CD8-positive, alpha-beta memory T cell (primary cell): ENCODE results near the gene BFSP2. TPM values are rescaled to one million over a fixed set of nuclear protein-coding genes. Genes with fewer than 3 reads are reported as not detected.
A peak's percentile ranks its signal among the peaks of the same experiment; 100 is the strongest.

Source experiments
- CTCF ChIA-PET: fragments of 350-600 bp; sonication (Branson Sonifier 250); formaldehyde crosslinking; loops from one replicate; lab custom pipeline; 2021; ENCODE audit warnings: antibody characterized with exemption; lab: Charles Lee
- POLR2A ChIA-PET: fragments of 350-600 bp; sonication (Branson Sonifier 250); formaldehyde crosslinking; loops from one replicate; lab custom pipeline; 2021; ENCODE audit warnings: antibody characterized with exemption; lab: Charles Lee
- DNase-seq, 5 donors: peaks; one replicate each; pipeline versions ENCODE4 v3.0.0 to v3.0.0-alpha.2; 2020 to 2022; ENCODE audit warnings: mixed read lengths in 1 of 5
- H3K27ac ChIP-seq: one replicate; pipeline ENCODE4 v1.7.0; 2013; ENCODE audit warnings: low read depth, mild to moderate bottlenecking, low read length, moderate library complexity
- H3K27me3 ChIP-seq: 2 replicates; pipeline ENCODE4 v1.7.0; 2013; ENCODE audit warnings: low read length, mild to moderate bottlenecking; ENCODE audit not compliant: insufficient read depth, poor library complexity, severe bottlenecking
- H3K36me3 ChIP-seq: 2 replicates; pipeline ENCODE4 v1.7.0; 2013; ENCODE audit warnings: mild to moderate bottlenecking, low read length, moderate library complexity; ENCODE audit not compliant: insufficient read depth
- H3K4me1 ChIP-seq: 2 replicates; pipeline ENCODE4 v1.7.0; 2013; ENCODE audit warnings: mild to moderate bottlenecking, low read length, moderate library complexity; ENCODE audit not compliant: insufficient read depth
- H3K4me3 ChIP-seq: 2 replicates; pipeline ENCODE4 v1.7.0; 2013; ENCODE audit warnings: mild to moderate bottlenecking, low read length
- H3K9me3 ChIP-seq: 2 replicates; pipeline ENCODE4 v1.7.0; 2013; ENCODE audit warnings: mild to moderate bottlenecking, low read length
- H3K27ac Mint-ChIP-seq, 8 donors: one replicate each; pipeline ENCODE4 v1.8.0; 2020 to 2021; ENCODE audit warnings: mixed read lengths in 8 of 8, mild to moderate bottlenecking in 6 of 8, inconsistent platforms in 3 of 8, moderate library complexity in 3 of 8
- H3K27me3 Mint-ChIP-seq, 2 donors: one replicate each; pipeline ENCODE4 v1.8.0; 2020 to 2021; ENCODE audit warnings: mixed read lengths in 2 of 2, mild to moderate bottlenecking in 1 of 2, moderate library complexity in 1 of 2
- H3K36me3 Mint-ChIP-seq, 3 donors: one replicate each; pipeline ENCODE4 v1.8.0; 2020 to 2021; ENCODE audit warnings: mixed read lengths in 3 of 3, inconsistent platforms in 1 of 3, mild to moderate bottlenecking in 1 of 3
- H3K4me1 Mint-ChIP-seq, 3 donors: one replicate each; pipeline ENCODE4 v1.8.0; 2020 to 2021; ENCODE audit warnings: mixed read lengths in 3 of 3, inconsistent platforms in 1 of 3, mild to moderate bottlenecking in 1 of 3
- H3K4me3 Mint-ChIP-seq, 7 donors: one replicate each; pipeline ENCODE4 v1.8.0; 2020 to 2021; ENCODE audit warnings: mixed read lengths in 7 of 7, mild to moderate bottlenecking in 6 of 7, moderate library complexity in 4 of 7, inconsistent platforms in 2 of 7
- H3K9me3 Mint-ChIP-seq, 5 donors: one replicate each; pipeline ENCODE4 v1.8.0; 2020 to 2022; ENCODE audit warnings: mixed read lengths in 5 of 5, mild to moderate bottlenecking in 3 of 5, moderate library complexity in 2 of 5, inconsistent platforms in 1 of 5
- polyA plus RNA-seq: library from polyadenylated mRNA; unstranded; fragments of 300-500 nt; fragmentation: Illumina TruSeq; gene quantifications from one replicate; pipeline ENCODE4 v1.2.3, GENCODE V29; 2021
- total RNA-seq, 2 experiments: library from RNA; stranded (reverse); gene quantifications; one replicate each; pipeline ENCODE4 v1.2.3, GENCODE V29; 2021

The BFSP2 gene, protein sequence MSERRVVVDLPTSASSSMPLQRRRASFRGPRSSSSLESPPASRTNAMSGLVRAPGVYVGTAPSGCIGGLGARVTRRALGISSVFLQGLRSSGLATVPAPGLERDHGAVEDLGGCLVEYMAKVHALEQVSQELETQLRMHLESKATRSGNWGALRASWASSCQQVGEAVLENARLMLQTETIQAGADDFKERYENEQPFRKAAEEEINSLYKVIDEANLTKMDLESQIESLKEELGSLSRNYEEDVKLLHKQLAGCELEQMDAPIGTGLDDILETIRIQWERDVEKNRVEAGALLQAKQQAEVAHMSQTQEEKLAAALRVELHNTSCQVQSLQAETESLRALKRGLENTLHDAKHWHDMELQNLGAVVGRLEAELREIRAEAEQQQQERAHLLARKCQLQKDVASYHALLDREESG
- not detected for total RNA-seq
- polyA plus RNA-seq, result 0.82 TPM

DNA sequence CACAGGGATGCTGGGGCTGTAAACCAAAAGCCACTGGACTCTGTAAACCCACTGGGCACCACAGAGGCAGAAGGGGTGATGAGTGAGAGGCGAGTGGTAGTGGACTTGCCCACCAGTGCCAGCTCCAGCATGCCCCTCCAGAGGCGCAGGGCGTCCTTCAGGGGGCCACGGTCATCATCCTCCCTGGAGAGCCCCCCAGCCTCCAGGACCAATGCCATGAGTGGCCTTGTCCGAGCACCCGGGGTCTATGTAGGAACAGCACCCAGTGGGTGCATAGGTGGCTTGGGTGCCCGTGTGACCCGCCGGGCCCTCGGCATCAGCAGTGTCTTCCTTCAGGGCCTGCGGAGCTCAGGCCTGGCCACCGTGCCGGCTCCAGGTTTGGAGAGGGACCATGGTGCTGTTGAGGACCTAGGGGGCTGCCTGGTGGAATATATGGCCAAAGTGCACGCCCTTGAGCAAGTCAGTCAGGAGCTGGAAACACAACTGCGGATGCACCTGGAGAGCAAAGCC lies at the start of gene BFSP2:
Gene BFSP2 (plus strand): TSS at position 51 of the 510 bp plus-strand sequence. CDS start 28 bp downstream, at position 79.
- H3K4me1 ChIP-seq, result no peaks in the 10 kb centered on the region
- POLR2A ChIA-PET, result no interaction called here
- peaks cover 0 to 3% (median 0%) of the 10 kb centered on the region in 3 donors for H3K4me1 Mint-ChIP-seq
- H3K27me3 Mint-ChIP-seq, result peaks cover 0 to 3% of the 10 kb centered on the region in 2 donors
- no peak for DNase-seq
- H3K27ac Mint-ChIP-seq, result peak within 1 kb of the TSS in 1 of 8 donors; percentile 7
- H3K9me3 ChIP-seq, result no peaks in the 10 kb centered on the region
- CTCF ChIA-PET, result no interaction called here
- H3K27me3 ChIP-seq, result no peaks in the 10 kb centered on the region
- no peaks in the 10 kb centered on the region for H3K9me3 Mint-ChIP-seq
- H3K4me3 ChIP-seq, result no peak within 1 kb of the TSS
- H3K4me3 Mint-ChIP-seq, result no peak within 1 kb of the TSS
- H3K27ac ChIP-seq, result no peak within 1 kb of the TSS
- no peaks in the 10 kb centered on the region for H3K36me3 Mint-ChIP-seq
- H3K36me3 ChIP-seq, result no peaks in the 10 kb centered on the region

DNA sequence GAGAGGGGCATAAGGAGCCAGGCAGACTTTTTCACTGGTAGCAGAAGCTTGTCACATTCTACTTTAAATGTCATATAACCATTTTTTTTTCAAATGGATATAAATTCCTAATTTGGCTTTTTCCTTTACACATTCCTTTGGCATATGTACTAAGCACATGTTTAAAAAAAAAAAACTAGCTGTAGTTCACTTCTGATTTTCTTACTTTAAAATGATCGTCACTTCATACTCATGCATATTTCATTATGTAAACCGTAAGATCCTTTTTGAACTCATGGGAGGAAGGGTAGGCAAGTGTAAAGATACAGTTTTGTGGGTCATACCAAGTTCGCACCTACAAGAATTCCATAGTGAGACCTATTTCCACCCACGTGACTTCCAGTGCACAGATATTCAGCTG lies 45.1 kb upstream of the BFSP2 start:
- Mint-ChIP-seq H3K4me1 (no peaks in the 10 kb centered on the region), H3K9me3 (peaks cover 0 to 8% (median 5%) of the 10 kb centered on the region in 5 donors), H3K4me3 (no peak overlapping the region), H3K36me3 (no peaks in the 10 kb centered on the region), H3K27ac (no peak overlapping the region), H3K27me3 (peaks cover 0 to 8% of the 10 kb centered on the region in 2 donors)
- no peaks in the 10 kb centered on the region for H3K27me3 ChIP-seq
- no peaks in the 10 kb centered on the region for H3K4me1 ChIP-seq
- CTCF ChIA-PET, result no interaction called here
- no peaks in the 10 kb centered on the region for H3K36me3 ChIP-seq
- no peak overlapping the region for H3K27ac ChIP-seq
- no peaks in the 10 kb centered on the region for H3K9me3 ChIP-seq
- H3K4me3 ChIP-seq, result no peak overlapping the region
- no peak for DNase-seq
- POLR2A ChIA-PET, result no interaction called here

DNA sequence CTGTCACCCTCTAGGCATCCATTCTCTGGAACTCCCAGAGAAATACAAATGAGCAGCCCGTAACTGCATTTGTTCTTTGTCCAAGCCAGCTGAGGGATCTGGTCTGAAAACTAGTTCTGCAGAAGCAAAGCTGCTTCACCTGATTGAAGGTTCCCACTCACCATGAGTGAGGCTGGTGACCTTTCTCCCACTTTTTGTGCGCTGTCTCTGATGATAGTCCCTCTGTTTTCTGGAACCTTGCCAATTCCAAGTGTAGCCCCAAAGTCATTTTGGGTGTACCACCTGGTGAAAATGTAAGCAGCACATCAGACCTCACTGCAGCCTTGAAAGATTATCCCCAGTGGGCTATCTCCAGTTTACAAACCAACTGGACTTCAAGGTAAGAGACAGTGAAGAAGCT lies 39.4 kb upstream of the BFSP2 start:
- no peak overlapping the region for H3K4me3 Mint-ChIP-seq
- peaks cover 0 to 8% (median 3%) of the 10 kb centered on the region in 5 donors for H3K9me3 Mint-ChIP-seq
- H3K27me3 ChIP-seq, result no peaks in the 10 kb centered on the region
- no peak overlapping the region for H3K4me3 ChIP-seq
- H3K36me3 ChIP-seq, result no peaks in the 10 kb centered on the region
- H3K27me3 Mint-ChIP-seq, result peaks cover 3 to 6% of the 10 kb centered on the region in 2 donors
- H3K27ac ChIP-seq, result no peak overlapping the region
- no peaks in the 10 kb centered on the region for H3K4me1 ChIP-seq
- no peak overlapping the region for H3K27ac Mint-ChIP-seq
- no peak for DNase-seq
- CTCF ChIA-PET, result no interaction called here
- POLR2A ChIA-PET, result no interaction called here
- no peaks in the 10 kb centered on the region for H3K36me3 Mint-ChIP-seq
- H3K4me1 Mint-ChIP-seq, result peaks cover 0 to 11% (median 0%) of the 10 kb centered on the region in 3 donors
- H3K9me3 ChIP-seq, result no peaks in the 10 kb centered on the region

DNA sequence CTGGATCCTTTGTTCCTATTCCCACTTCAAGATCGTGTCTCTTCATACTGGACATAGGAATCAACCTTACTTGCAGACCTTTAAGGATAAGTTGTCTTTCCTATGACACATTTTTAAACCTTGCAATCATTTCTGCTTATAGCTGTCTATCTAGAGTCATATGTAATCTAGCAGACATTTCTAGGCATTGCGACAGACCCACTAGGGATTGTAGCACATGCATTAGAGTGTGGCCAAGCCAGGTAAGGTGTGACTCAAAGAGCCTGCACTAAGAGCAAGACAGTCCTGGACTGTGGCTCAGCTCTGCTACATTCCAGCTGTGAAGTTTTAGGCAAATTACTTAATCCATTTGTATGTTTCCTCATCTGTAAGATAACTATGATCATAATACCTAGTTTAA lies 38.8 kb upstream of the BFSP2 start:
- H3K4me3 ChIP-seq, result no peak overlapping the region
- no peaks in the 10 kb centered on the region for H3K36me3 ChIP-seq
- H3K4me1 Mint-ChIP-seq, result peaks cover 0 to 11% (median 0%) of the 10 kb centered on the region in 3 donors
- CTCF ChIA-PET, result no interaction called here
- H3K27ac ChIP-seq, result no peak overlapping the region
- no peaks in the 10 kb centered on the region for H3K4me1 ChIP-seq
- no peaks in the 10 kb centered on the region for H3K36me3 Mint-ChIP-seq
- H3K4me3 Mint-ChIP-seq, result no peak overlapping the region
- no peaks in the 10 kb centered on the region for H3K27me3 ChIP-seq
- H3K27me3 Mint-ChIP-seq, result peaks cover 3 to 6% of the 10 kb centered on the region in 2 donors
- POLR2A ChIA-PET, result no interaction called here
- no peaks in the 10 kb centered on the region for H3K9me3 ChIP-seq
- H3K9me3 Mint-ChIP-seq, result peaks cover 0 to 8% (median 0%) of the 10 kb centered on the region in 5 donors
- H3K27ac Mint-ChIP-seq, result peak overlapping the region in 1 of 8 donors; percentile 52
- no peak for DNase-seq

DNA sequence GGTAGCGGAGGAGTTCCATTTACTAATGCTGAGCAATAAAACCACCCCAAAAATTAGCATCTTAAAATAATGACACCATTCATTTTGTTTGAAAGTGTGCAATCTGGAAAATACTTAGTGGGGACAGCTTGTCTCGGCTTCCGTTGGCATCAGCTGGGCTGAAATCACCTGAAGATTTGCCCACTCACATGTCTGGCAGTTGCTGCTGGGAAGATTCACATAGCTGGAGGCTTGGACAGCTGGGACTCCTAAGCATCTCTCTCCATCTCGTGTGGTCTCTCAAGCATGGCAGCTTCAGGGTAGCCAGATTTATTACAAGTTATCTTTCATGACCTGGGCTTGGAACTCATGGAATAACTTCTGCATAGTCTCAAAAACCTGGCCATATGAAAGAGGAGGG lies 38.4 kb upstream of the BFSP2 start:
- Histone ChIP-seq H3K27me3 (no peaks in the 10 kb centered on the region), H3K4me3 (no peak overlapping the region), H3K36me3 (no peaks in the 10 kb centered on the region), H3K9me3 (no peaks in the 10 kb centered on the region), H3K27ac (no peak overlapping the region), H3K4me1 (no peaks in the 10 kb centered on the region)
- DNase-seq, result no peak
- no peaks in the 10 kb centered on the region for H3K36me3 Mint-ChIP-seq
- ChIA-PET POLR2A (no interaction called here), CTCF (no interaction called here)
- H3K27me3 Mint-ChIP-seq, result peaks cover 3 to 6% of the 10 kb centered on the region in 2 donors
- H3K9me3 Mint-ChIP-seq, result peaks cover 0 to 8% (median 0%) of the 10 kb centered on the region in 5 donors
- H3K4me1 Mint-ChIP-seq, result peaks cover 0 to 11% (median 0%) of the 10 kb centered on the region in 3 donors
- H3K4me3 Mint-ChIP-seq, result no peak overlapping the region
- peak overlapping the region in 1 of 8 donors; percentile 52 for H3K27ac Mint-ChIP-seq

DNA sequence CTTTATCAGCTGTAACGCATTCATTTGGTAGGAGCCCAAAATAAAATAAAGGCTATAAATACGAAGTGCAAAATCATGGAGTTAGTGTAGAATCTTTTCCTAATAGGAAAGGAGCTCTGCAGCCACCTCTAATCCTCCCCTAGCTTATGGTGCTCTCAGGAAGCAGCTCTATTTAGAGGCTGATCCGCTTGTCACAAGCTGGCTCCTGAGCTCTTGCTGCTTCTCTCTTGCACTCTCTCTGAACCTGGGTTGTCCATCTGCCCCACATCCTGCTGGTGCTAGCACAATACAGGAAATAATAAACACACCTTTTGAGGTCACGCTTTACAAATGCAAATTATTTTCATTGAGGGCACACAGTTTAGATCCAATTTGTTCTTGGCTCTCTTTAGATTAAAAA lies 37.3 kb upstream of the BFSP2 start:
- H3K27ac Mint-ChIP-seq, result no peak overlapping the region
- no peak overlapping the region for H3K4me3 Mint-ChIP-seq
- CTCF ChIA-PET, result no interaction called here

DNA sequence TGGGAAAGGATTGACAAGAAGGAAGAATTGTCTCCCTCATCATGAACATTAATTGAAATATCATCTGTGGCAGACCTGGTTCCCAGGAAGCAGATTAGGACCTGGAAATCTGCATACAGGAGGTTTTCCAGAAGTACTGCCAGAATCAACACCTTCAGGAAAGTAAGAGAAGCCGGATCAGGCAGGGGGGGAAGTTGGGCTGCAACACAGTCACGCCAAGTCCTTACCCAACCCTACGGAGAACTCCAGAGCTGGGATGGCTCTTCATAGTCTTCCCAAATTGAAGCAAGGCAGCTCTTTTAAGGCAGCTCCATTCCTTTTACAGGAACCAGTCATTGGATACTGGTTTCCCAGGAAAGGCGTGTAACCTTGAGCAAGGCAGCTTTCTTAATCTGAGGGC lies 35.2 kb upstream of the BFSP2 start:
- H3K4me3 Mint-ChIP-seq, result no peak overlapping the region
- Histone ChIP-seq H3K27me3 (no peaks in the 10 kb centered on the region), H3K27ac (no peak overlapping the region), H3K4me3 (no peak overlapping the region), H3K4me1 (no peaks in the 10 kb centered on the region), H3K9me3 (no peaks in the 10 kb centered on the region), H3K36me3 (no peaks in the 10 kb centered on the region)
- H3K4me1 Mint-ChIP-seq, result peaks cover 0 to 11% (median 0%) of the 10 kb centered on the region in 3 donors
- ChIA-PET POLR2A (no interaction called here), CTCF (no interaction called here)
- no peak overlapping the region for H3K27ac Mint-ChIP-seq
- DNase-seq, result no peak
- no peaks in the 10 kb centered on the region for H3K9me3 Mint-ChIP-seq
- H3K36me3 Mint-ChIP-seq, result no peaks in the 10 kb centered on the region
- H3K27me3 Mint-ChIP-seq, result peaks cover 3 to 14% of the 10 kb centered on the region in 2 donors

More for the DNA sequence above, 37.3 kb upstream of the BFSP2 start:
- Histone ChIP-seq H3K27ac (no peak overlapping the region), H3K36me3 (no peaks in the 10 kb centered on the region), H3K4me3 (no peak overlapping the region), H3K4me1 (no peaks in the 10 kb centered on the region), H3K27me3 (no peaks in the 10 kb centered on the region), H3K9me3 (no peaks in the 10 kb centered on the region)
- POLR2A ChIA-PET, result no interaction called here
- H3K27me3 Mint-ChIP-seq, result peaks cover 3 to 6% of the 10 kb centered on the region in 2 donors
- DNase-seq, result no peak
- H3K4me1 Mint-ChIP-seq, result peaks cover 0 to 11% (median 0%) of the 10 kb centered on the region in 3 donors
- H3K9me3 Mint-ChIP-seq, result no peaks in the 10 kb centered on the region
- H3K36me3 Mint-ChIP-seq, result no peaks in the 10 kb centered on the region

DNA sequence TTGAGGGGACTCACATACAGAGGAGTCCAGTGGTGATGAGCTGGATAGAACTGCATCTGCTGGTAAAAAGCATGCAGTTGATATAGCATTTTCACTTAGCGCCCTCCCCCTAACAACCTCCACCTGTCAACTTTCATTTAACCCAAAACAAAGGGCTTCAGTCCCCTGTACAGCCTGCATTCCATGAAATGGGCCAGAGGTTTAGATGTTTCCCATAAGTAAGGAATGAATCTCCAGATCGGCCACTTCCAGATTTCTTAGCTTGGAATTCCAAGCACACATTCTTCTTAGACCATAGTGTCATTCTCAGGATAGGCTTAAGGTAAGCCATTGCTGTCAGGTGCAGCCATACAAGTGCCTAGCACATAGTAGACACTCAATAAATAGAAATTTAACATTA lies 32.9 kb upstream of the BFSP2 start:
- H3K27me3 Mint-ChIP-seq, result peaks cover 3 to 15% of the 10 kb centered on the region in 2 donors
- no peaks in the 10 kb centered on the region for H3K36me3 ChIP-seq
- peaks cover 0 to 10% (median 0%) of the 10 kb centered on the region in 3 donors for H3K4me1 Mint-ChIP-seq
- ChIA-PET POLR2A (no interaction called here), CTCF (no interaction called here)
- no peaks in the 10 kb centered on the region for H3K36me3 Mint-ChIP-seq
- no peak overlapping the region for H3K27ac ChIP-seq
- H3K4me1 ChIP-seq, result no peaks in the 10 kb centered on the region
- no peak overlapping the region for H3K4me3 ChIP-seq
- H3K27ac Mint-ChIP-seq, result no peak overlapping the region
- no peaks in the 10 kb centered on the region for H3K9me3 Mint-ChIP-seq
- H3K27me3 ChIP-seq, result no peaks in the 10 kb centered on the region
- no peaks in the 10 kb centered on the region for H3K9me3 ChIP-seq
- DNase-seq, result no peak
- H3K4me3 Mint-ChIP-seq, result no peak overlapping the region
